ENCODE data around the gene HSPG2.

HSPG2 gene

DNA sequence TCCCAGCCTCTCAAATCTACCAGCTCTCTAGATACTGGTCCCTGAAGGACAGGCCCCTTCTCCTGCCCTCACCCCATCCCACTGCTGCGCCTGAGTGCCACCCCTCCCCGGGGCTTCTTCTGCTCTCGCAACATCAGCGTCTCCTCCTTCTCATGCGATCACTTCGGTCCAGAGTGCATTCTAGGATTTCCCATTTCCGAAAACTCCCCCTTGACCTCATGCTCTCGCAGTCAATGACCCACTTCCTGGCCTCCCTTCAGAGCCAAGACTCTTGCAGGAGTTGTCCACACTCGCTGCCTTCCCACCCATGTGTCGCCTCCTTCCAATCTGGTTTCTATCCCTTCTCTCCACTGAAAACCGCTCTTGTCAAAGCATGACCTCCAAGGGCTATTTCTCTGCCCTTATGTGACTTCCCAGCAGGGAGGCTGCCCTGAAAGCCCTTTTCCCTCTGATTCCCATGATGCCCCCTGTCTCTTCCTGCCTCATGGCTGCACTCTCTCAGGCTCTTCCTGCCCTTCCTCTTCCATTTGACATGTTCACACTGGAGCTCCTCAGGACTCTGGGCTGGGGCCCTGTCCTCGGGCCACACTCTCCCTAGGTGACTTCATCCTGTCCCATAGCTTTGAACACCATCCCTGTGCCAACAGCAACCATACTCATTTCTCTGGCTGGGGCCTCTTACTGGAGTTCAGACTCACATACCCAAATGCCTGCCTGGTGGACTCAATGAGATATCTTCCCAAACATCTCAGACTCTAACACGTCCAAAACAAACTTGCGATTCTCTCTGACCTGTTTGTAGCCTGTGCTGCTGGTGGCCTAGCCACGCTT is 79.1 kb downstream of the HSPG2 start:
- no peak for DNase-seq

DNA sequence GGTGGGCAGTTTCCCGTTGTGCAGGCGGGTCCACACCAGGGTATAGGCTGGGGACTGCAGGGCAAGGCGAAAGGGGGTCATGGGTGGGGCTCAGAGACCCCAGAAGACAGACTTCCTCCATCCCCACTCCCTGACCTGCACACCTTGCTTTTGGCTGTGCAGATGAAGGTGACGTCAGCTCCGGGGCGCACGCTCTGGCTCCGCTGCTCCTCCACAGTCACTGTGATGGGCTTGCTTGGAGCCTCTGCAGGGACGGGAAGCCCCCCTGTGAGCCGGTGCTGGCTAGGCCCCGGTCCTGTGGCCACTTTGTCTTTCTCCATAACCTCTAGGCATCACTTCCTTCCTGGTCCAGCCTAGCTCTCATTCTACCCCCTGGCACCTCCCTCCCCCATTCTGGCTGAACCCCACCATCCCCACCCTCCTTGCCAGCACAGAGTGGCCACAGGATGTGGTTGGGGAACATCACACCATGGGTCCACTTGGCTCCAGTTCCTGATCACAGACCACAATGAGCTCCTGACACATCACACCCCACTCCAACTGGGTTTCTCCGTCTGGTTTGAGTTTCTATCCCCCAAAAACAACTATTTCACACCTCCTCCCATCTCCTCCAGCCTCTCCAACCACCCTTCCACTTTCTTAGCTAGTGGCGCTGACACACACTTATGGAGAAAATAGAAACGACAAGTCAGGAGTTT is 79.8 kb downstream of the HSPG2 start:
- no peak for DNase-seq

DNA sequence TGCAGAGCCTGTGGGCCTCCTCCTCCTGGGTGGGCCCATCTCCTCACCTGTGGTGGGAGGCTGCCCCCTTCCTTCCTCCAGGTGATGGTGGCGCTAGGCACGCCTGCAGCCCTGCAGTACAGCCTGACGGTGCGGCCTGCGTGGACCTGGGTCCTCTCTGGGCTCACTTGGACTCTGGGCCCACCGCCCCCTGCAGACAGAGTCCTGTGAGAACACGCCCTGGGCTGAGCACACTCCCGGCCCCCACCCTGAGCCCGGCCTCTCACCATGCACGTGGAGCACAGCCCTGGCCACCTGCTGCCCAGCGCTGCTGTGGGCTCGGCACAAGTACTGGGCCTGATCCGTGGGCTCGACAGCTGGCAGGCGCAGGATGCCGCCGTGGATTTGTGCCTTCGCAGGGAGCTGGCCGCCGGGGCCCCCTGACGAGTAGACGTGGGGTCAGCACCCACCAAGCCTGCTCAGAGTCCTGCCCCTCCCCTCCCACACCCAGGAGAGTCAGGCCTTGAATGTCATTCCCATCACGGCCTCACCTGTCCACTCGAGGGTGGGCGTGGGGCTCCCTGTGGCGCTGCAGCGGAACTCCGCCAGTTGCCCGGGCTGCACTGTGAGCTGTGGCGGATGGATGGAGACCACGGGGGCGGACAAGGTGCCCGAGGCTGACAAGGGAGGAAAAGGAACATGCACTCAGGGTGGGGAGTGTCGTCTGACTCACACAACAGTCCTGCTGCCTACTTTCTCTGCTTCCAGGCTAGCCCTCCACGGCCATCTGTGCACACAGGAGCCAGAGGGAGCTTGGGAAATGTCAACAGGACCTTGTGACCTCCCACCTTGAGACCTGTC is 81.6 kb downstream of the HSPG2 start:
- no peak for DNase-seq

DNA sequence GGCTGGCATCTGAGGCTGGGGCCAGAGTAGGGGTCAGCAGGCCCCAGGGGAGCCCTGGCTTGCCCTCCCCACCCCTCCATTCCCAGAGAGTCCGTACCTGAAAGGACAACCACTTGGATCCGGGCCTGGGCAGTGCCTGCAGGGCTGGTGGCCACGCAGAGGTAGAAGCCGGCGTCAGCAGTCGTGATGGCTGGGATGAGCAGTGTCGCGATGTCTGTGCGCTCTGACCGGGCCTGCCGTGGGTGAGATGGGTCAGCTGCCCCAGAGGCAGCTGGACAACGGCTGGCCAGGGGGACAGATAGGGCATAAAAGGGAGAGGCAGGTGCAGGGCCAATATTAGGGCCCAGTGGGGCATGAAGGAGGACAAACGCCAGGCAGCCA is 82.4 kb downstream of the HSPG2 start:
- DNase-seq: no peak

DNA sequence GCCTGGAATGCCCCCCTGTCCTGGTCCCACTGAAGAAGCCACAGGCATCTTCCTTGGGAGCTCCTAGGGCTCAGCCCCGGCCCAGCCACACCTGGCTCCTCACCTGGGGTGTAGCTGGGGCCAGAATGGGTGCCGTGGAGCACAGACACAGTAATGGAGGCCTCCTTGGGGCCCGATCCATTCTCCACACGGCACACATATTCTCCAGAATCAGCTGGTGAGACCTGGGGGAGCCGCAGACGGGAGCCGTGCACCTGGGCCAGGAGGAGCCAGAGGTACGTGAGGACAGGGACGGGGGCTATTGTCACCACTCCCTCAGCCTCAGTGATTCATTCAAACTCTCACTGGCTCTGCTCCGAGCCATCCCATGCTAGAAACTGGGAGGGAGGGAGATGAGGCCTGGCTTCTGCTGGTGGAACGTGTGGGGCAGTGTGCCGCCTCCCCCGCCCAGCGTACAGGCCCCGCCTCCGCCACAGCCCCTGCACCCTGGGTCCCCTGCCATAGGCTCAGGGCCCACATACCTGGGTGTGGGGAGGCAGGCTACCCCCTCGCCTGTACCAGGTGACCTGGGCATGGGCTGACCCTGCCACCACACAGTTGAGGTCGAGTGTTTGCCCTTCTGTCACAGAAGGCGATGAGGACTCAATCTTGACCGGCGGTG is 82.9 kb downstream of the HSPG2 start:
- no peak for DNase-seq

DNA sequence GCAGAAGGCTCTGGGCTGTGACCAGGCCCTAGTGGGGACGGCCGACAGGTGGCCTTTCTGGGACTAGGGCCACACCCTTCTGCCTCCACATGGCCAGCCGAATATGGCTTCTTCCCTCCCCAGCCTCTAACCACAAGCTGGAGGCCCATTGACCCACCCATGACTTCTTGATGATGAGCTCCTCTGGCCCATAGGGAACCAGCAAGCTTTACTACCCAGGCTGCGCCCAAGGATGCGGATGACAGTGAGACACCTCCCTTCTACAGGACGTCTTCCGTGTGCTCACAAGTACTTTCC is 84.0 kb downstream of the HSPG2 start:
- no peak for DNase-seq

DNA sequence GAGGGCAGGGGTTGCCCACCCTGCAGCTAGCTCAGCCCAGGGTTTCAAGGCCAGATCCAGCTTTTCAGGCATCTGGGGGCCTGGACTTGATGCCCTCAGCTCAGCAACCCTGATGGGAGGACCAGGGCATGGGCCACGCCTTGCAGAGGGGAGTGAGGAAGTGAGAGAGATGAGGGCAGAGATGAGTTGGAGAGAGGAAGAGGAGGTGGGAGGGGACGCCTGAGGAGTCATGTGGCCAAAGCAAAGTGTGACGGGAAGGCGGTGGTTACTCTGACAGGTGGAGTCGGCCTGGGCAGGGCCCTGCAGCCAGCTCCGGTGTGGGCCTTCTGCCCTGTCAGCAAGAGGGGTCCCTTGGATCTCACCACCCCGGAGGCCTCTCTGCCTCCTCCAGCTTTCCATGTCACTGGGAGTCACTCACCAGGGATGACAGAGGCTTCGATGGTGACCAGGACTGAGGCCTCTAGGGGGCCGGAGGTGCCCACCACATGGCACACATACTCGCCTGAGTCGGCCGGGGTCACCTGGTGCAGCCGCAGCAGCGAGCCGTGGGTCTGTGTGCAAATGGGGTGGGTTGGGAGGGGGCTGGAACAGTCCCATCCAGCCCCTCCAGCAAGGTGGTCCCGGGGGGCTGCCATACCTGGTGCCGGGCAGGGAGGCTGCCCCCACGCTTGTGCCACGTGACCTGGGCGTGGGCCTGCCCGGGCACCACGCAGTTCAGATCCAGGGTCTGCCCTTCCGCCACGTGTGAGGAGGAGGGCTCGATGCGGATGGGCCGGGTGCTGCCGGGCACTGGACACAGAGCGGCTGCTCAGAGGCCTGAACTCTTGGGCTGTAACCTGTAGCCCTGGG is 84.6 kb downstream of the HSPG2 start:
- DNase-seq: no peak

DNA sequence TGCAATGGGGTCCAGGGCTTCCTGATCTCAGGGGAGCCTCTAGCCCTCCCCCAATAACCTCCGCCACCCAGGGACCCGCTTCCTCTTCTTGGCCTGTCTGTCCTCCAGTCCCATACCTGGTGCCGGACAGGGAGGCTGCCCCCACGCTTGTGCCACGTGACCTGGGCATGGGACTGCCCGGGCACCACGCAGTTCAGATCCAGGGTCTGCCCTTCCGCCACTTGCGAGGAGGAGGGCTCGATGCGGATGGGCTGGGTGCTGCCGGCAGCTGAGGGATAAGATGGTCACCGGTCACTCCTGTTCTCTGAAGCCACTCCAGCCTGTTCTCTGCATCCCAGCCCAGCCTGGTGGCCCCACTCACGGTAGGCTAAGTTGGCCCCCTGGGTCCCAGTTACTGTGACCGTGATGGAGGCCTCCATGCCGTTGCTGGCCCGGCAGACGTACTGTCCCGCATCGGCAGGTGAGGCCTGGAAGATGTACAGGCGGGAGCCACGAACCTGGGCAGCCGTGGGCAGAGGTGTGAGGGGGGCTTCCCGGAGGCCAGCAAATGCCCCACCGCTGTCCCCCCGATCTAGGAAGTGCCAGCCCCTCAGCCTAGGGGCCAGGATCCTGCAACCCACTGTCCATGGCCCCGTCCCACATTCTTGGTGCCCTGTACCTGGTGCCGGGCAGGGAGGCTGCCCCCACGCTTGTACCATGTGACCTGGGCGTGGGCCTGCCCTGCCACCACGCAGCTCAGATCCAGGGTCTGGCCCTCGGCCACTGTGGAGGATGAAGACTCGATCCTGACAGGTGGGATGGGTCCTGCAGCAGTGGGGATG is 85.5 kb downstream of the HSPG2 start:
- DNase-seq: no peak

DNA sequence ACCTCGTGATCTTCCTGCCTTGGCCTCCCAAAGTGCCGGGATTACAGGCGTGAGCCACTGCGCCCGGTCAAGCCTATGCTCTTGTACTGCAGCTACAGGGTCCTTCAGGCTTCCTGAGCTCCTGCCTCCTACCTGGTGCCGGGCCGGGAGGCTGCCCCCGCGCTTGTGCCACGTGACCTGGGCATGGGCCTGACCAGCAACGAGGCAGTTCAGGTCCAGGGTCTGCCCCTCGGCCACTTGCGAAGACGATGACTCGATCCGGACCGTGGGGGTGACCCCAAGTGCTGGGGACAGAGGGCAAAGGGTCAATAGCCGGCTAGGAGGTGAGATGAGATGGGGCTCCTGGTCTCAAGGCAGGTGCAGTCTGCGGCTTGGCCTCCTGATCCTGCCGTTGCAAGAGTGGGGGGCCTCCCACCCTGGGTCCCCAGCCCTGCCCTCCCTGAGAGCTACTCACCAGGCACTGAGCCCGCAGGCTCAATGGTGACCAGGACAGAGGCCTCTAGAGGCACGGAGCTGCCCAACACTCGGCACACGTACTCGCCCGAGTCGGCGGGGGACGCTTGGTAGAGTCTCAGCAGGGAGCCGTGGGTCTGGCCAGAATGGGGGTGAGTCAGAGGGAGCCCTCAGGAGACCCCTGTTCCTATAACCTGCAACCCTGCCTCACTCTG is 87.1 kb downstream of the HSPG2 start:
- DNase-seq: no peak

DNA sequence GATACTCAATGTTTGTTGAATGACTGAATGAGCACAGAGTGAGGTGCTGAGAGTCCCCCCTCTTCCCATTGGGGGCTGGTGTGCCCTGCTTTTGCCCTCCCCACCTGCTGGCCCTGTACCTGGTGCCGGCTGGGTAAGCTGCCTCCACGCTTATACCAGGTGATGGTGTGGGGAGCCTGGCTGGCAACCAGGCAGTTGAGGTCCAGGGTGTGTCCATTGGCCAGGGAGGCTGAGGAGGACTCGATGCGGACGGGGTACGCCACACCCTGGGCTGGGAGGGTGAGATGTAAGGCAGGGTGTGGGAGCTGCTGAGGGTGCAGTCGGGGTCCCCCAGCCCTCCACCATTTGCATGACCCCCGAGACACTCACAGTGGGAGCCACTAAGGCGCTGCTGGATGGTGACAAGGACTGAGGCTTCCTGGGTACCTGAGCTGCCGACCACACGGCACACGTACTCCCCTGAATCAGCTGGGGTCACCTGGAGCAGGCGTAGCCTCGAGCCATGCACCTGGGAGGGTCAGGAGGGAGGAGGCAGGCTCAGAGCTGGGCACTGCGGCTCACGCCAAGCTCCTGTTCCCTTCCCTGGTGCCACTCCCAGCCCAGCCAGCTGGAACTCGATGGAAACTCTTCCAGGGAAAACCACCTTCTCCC is 88.5 kb downstream of the HSPG2 start:
- DNase-seq: no peak

DNA sequence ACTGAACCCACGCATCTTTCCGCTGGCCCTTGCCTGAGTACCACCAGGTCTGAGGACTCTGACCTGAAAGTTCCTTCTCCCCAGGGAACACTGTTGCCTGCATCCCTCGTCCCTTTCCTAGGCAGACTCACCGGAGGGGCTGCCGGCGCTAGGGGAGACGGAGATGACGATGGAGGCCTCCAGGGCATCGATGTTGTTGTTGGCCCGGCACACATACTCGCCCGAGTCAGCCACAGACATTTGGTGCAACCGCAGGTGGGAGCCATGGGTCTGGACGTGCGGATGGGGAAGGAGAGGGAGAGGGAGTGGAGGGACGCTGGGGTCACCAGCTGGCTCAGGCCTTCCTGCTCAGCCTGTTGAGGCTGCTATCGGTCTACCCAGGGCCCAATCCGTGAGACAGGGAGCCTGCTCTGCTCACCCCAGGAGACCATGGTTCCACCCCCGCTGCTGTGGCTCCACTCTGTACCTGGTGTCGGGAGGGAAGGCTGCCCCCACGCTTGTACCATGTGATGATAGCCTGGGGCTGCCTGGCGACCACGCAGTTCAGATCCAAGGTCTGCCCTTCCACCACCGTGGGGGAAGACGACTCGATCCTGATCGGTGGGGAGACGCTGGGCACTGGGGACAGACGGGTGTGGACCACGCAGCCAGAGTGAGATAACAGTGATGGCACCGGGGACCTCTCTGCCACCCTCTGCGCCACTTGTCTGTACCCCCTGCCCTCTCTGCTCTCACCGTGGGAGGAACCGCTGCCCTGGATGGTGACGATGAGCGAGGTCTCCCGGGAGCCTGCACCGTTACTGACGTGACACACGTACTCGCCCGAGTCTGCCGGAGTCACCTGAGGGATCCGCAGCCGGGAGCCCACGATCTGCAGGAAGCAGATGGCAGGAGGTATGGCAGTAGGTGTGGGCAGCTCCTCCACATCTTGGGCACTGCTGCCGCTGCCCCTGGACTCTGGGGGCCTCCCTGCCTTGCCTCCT is 89.6 kb downstream of the HSPG2 start:
- DNase-seq: no peak

DNA sequence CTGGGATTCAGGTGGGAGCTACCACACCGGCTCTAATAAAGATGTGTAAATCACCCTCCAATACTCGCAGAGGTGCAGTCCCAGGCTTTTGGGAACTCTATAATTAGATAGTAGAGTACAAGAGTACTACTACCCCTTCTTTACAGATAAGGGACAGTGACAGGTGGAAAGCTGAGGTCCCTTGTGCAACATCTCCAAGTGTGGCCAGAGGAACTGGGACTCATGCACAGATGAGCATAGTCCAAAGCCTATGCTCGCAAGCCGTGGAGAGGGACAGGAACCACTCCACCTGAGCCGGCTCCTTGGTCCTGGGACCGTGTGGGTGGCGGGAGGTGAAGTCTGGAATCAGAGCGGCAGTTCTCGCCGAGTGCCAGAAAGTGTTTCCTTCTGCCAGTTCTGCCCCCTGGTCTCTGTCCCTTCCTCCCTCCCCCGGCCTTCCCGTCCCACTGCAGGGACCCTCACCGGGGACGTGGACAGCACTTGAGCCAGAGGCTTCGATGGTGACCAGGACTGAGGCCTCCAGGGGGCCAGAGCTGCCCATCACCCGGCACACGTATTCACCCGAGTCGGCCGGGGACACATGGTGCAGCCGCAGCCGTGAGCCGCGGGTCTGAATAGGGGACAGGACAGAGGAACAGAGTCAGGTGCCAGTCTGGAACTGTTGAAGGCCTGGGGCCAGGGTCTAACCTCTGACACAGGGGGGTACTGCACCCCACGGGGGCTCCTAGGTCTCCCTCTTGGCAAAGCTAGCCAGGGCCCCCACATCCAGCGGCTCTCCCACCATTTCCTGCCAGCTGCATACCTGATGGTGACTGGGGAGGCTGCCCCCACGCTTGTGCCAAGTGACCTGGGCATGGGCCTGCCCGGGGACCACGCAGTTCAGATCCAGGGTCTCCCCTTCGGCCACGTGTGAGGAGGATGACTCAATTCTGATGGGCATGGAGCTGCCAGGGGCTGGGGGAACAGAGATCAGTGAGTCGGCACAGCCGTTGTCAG is 91.2 kb downstream of the HSPG2 start:
- DNase-seq: no peak

DNA sequence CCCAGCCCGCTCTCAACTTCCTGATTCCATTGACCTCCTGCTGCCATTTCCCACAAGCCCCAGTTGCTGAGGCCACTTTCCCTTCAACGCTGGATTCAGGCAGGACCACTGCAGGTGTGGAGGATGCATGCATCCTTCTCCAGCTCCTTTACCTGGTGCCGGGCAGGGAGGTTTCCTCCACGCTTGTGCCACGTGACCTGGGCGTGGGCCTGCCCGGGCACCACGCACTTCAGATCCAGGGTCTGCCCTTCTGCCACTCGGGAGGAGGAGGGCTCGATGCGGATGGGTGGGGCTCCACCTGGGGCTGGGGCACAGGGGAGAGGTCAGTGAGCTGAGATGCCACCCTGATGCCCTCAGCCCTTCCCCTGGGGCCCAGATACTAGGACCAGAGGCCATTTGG is 93.1 kb downstream of the HSPG2 start:
- DNase-seq: no peak

DNA sequence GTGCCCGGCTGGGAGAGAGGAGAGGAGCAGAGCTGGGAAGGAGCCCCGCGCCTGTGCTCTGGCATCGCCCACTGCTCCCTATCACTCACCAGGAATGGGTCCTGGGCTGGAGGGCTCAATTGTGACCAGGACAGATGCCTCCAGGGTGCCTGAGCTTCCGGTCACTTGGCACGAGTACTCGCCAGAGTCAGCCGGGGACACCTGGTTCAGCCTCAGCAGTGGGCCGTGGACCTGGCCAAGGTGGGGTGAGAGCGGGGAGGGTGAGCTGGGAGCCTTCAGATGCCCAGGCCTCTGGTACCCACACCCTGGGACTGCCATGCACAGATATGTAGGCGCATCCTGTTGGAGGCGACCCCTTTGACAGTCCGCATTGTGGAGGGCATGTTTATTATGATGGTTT is 93.9 kb downstream of the HSPG2 start:
- no peak for DNase-seq

DNA sequence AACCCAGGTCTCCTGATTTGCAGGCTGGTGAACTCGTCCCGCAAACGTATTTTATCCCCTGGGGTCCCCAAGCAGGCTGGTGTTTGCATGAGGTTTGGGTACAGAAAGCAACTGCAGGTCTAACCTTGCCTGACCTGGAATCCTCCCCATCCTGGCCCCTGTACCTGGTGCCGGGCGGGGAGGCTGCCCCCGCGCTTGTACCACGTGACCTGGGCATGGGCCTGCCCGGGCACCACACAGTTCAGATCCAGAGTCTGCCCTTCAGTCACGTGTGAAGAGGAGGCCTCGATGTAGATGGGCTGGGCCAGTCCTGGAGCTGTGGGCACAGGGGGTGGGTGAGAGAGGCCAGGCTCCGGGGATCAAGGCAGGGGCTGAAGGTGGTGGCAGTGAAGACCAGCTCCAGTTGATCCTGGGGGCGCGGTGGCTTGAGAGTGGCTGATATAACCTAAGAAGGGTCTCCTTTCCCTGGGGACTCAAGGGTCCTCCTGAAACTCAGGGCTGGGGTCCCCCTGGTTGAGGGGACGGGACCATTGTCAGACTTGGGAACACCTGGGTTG is 94.4 kb downstream of the HSPG2 start:
- no peak for DNase-seq

DNA sequence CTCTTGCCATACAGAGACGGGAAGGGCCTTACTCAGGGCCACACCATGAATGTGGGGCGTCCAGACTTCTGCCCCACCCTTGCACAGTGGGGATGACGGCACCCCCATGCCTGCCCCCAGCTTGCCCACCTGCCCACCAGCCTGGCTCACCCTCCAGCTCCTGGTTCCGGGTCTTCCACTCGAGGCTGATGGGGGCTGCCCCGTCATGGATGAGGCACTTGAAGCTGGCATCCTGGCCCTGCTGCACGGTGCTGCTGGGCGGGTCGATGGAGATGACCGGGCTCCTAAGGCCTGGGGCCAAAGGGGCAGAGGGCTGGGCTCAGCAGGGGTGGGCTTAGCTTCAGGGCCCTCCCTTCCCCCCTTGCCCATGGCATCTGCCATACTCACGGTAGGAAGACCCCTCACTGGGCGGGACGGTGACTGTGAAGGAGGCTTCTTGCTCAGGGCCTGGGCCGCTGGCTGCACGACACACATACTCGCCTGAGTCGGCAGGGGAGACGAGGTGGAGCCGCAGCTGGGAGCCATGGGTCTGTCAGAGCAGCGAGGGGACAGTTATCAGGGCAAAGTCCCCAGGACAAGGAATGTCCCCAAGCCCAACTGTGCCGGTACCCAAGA is 95.2 kb downstream of the HSPG2 start:
- no peak for DNase-seq

DNA sequence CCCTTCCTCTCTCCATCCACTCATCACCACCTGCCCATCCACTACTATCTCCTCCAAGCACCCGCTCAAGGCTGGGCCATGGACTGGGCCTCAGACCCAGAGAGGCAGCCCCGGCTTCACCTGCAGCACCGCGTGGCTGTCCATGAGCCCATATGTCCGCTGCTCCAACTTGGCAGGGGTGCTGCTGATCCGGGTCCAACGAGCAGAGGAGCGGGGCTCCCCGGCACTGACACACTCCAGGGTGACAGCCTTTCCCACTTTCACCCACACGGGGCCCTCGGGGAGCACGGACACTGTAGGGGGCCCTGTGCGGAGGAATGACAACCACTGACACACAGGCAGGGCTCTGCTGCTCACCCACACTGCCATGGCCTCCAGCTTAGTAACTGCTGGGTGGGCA is 96.1 kb downstream of the HSPG2 start:
- DNase-seq: no peak

All from activated CD4-positive, alpha-beta T cell treated with anti-CD3 and anti-CD28 coated beads for 4 hours (primary cell).